CD4-positive, alpha-beta T cell treated with Interferon gamma for 1 hour (primary cell): Measurements from ENCODE around the gene ZNF337.
"Not testable (repeated sequence)": the region's sequence is repeated elsewhere in the genome, so short reads cannot be mapped to it uniquely, and the experiment has no call there.

Source experiments
- DNase-seq: peaks from one replicate; pipeline ENCODE4 v3.0.0-alpha.2; 2020

Gene ZNF337

DNA sequence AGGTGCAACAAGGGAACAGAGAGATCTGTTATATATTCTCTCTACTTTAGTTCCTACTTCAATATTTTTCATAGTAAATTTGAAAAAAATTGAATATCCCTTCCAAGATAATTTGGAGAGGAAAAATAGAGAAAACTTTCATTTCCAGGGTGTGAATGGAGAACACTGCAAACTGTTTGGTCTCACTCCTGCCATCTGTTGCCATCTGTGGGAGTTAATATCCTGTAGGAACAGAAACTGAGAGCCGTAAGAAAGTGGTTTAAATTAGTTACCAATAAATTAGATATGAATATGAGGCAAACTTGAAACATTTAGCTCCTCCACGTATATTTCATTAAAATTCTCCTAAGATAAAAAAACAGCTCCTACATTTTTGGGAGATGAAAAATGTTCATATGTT is 4.2 kb downstream of the ZNF337 start:
- no peak for DNase-seq

GRCh38 chr20:25690427-25690826 is 6.2 kb downstream of the ZNF337 start:
- no peak for DNase-seq

DNA sequence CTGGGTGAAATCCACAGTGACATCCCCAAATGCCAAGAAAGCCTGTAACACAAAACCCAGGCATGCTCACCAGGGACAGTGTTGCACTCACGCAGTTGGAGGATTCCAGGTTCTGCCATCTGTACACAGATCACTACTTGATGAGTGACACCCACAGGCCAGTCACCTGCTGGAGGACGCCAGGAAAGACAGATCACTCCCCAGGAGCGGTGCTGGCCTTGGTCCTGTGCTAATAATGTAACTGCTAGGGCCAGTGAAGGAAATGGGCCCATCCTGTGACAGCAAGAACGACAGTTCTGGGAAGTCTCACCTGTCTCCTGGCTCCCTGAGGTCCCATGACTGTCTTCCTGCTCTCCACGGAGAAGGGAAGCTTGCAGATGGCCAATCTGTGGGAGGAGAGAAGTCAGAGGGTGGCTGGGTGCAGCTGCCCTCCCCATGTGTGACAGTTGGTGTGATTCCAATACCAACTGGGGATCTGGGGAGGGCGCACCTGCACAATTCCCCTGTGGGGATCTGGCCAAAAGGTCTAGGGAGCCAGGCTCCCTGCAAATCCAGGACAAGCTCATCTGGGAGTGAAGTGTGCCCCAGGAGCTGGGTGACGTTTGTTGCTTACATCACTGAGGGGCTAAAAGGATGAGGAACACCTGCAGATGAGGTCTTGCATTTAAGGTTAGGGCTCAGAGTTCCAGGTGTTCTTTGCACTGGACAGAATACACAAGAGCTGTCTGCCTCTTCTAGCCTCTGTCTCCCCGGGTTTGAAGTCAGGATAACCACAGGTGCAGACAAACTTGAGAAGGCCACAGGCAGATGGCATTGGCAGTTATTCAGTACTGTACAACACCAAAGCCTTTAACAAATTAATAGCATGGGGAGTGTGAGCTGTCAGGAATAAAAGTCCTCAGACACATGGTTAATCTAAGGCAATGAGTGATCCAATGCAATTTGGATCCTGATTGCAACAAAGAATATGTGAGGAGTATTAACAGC is 10.3 kb downstream of the ZNF337 start:
- no peak for DNase-seq

DNA sequence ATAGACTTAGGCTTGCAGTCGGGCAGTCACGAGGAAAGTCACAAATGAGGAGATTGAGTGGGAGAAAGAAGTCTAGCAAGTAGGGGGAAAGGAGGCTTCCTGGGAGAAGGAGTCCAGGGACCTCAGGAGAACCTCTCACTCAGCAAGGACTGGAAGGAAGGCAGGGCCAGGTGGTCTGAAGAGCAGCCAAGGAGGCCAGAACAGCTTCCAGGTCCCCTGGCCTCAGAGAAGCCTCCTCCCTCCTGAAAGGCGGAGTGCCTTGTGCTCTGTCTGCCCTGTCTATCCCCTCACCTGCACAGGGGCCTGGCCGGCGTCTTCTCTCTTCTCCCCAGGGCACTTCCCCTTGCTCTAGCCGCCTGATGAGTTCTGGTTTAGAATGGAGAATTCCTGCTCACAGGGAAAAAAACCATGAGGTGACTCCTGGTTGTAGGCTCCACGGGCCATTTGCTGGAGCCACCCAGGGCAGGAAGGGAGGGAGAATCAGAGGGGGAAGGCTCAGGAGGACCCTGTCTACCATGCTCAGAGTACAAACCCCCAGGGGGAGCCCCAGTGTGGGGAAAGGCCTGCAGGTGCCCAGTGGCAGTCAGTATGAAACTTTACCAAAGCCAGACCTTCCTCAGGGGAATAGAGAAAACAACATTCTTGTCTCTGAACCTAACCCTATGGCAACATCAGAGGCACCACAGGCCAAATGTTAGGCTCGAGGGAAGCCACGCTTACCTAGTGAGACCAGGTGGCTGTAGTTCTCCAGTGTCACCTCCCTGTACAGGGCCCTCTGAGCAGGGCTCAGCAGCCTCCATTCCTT is 11.2 kb downstream of the ZNF337 start:
- no peak for DNase-seq

DNA sequence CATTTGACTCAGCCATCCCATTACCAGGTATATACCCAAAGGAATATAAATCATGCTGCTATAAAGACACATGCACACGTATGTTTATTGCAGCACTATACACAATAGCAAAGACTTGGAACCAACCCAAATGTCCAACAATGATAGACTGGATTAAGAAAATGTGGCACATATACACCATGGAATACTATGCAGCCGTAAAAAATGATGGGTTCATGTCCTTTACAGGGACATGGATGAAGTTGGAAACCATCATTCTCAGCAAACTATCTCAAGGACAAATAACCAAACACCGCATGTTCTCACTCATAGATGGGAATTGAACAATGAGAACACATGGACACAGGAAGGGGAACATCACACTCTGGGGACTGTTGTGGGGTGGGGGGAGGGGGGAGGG is 12.8 kb downstream of the ZNF337 start:
- DNase-seq = not testable (repeated sequence)

- DNase-seq = no peak
These were observed 13.6 kb downstream of the ZNF337 start for GRCh38 chr20:25683050-25683449.

DNA sequence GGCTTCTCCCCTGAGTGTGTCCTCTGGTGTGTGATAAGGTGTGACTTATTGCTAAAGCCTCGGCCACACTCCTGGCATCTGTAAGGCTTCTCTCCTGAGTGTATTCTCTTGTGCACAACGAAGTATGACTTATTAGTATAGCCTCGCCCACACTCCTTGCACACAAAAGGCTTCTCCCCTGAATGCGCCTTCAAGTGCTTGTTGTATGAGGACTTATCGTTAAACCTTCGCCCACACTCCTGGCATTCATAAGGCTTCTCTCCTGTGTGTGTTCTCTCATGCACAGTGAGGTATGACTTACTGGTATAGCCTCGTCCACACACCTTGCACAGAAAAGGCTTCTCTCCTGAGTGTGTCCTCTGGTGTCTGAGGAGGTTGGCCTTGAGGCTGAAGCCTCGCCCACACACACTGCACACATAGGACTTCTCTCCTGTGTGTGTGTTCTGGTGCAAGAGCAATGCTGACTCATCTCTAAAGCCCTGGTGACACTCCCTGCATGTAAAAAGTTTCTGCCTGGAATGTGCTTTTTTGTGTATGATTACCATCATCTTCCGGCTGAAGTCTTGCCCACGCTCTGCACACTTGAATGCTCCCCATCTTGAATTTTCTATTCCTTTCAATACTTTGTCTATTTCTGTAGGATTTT is 20.4 kb downstream of the ZNF337 start:
- no peak for DNase-seq

DNA sequence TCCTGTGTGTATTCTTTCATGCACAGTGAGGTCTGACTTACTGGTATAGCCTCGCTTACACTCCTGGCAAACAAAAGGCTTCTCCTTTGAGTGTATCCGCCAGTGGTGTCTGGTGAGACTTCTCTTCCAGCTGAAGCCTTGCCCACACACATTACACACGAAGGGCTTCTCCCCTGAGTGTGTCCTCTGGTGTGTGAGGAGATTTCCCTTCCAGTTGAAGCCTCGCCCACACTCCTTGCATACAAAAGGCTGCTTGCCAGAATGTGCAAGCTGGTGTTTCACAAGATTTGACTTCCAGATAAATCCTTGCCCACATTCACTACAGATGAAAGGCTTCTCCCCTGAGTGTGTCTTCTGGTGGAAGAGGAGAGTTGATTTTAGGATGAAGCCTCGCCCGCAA is 21.5 kb downstream of the ZNF337 start:
- no peak for DNase-seq

DNA sequence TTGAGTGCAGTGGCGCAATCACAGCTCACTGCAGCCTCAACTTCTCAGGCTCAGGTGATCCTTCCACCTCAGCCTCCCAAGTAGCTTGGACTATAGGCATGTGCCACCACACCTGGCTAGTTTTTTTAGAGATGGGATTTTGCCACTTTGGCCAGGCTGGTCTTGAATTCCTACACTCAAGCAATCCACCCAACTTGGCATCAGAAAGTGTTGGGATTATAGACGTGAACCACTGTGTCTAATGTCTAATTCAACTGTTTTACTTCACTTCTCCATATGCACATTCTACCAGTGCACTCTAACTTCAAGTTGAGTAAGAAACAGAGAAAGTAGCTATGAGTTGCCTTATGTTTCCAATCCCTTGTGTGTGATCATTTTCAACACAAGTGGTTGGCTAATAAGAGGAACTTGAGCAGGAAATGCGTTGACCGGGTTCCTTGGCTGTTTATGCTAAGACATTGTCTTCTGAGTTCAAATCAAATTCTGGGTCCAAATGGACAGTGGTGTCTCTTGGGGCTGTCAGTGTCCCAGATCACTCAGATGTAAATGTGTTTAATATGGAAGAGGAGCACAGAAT is 23.9 kb downstream of the ZNF337 start:
- DNase-seq = no peak

DNA sequence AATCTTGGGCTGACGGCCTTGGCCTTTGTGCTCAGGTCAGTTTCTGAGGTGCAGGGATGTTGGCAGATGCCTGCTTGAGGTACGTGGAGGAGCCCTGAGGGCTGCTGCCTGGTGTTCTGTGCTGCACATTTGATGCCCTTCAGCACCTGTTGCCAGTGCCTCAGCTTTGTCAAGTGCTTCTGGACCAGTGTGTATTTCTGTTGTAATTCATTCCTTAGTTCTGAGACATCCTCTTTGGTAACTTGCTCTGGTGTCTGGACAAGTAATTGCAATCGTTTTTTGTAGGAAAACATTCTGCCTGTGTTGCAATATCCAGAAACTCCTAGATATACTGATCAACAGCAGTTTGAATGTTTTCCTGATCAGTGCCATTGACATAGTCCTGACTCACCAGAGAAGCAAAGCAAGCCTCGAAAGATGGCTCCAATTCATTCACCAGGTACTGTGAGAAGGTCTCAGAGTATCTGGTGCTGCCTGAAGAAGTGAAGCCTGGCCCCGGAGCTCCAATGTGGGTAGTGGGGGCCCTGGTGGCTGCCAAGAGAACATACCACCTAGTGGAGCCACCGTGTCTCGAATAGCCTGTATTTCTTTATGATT is 26.7 kb downstream of the ZNF337 start:
- no peak for DNase-seq

- no peak for DNase-seq
These were observed 28.2 kb downstream of the ZNF337 start for GRCh38 chr20:25668446-25668845.

DNA sequence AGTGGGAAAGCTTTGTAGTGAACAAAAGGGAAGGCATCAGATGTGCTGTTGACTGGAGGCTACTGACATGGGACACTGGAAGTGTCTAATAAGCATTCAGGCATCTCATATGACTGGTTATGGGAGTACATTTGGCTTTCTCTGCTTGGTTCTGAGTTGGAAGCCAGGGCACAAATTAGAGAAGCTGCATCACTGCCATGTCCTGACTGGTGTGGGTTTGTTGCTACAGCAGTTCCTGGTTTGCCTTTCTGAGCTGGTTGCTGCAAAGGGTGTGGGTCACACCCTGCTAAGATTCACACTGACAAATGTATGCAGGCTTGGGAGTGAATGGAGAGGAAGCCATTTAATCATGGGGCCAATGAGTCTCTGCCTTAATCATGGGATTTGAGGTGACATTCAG is 36.7 kb downstream of the ZNF337 start:
- DNase-seq = no peak

DNA sequence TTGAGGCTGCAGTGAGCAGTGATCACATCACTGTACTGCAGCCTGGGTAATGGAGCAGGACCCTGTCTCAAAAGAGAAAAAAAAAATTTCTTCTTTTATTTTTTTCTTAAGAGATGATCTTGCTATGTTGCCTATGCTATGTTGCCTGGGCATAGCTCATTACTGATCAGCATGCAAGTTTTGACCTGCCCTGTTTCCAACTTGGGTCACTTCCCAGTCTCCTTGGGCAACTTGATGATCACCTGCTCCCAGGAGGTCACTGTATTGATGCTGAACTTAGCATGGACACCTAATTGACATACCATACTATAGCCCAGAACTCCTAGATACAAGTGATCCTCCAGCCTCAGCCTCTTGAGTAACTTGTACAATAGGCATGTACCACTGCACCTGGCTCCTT is 42.2 kb downstream of the ZNF337 start:
- DNase-seq = no peak

DNA sequence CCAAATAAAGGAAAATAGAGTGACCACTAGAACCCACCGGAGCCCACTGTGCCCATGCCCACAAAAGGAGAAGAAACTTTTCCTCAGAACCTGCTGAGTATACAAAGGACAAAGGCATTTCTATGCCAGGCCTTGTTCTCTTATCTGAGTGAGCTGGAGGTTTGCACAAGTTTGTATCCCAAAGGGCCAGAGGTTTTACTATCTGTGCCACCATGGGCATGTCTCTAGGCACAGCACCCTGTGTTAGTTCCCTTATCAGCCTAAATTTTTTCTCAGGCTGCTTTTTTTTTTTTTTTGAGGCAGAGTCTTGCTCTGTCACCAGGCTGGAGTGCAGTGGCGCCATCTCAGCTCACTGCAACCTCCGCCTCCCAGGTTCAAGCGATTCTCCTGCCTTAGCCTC is 43.8 kb downstream of the ZNF337 start:
- not testable (repeated sequence) for DNase-seq

DNA sequence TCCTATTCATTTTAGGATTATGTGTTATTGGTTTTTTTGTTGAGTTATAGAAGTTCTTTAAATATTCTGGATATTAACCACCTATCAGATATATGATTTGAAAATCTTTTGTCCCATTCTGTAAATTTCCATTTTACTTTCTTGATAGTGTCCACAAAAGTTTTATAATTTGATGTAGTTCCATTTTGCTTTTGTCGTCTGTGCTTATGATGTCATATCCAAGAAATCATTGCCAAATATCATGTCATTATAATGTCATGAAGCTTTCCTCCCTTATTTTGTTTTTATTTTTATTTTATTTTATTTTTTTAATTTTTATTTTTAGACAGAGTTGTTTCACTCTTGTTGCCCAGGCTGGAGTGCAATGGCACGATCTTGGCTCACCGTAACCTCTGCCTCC is 51.8 kb downstream of the ZNF337 start:
- DNase-seq = no peak

DNA sequence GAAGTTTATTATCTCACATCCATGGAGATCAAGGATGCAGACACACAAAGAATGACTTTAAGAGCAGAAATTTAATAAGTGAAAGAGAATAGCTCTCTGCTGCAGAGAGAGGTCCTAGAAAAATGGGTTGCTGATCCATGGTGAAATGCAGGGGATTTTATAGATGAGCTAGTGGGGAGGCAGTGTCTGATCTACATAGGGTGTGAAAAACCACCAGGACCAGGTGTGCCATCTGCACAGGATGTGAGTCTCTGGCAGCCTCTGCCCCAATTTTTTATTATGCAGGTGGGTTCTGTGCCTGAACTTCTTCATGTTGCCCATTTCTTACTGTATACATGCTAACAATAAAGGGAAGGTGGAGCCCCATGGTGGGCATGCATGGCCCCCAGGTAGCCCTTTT is 52.9 kb downstream of the ZNF337 start:
- DNase-seq = no peak

DNA sequence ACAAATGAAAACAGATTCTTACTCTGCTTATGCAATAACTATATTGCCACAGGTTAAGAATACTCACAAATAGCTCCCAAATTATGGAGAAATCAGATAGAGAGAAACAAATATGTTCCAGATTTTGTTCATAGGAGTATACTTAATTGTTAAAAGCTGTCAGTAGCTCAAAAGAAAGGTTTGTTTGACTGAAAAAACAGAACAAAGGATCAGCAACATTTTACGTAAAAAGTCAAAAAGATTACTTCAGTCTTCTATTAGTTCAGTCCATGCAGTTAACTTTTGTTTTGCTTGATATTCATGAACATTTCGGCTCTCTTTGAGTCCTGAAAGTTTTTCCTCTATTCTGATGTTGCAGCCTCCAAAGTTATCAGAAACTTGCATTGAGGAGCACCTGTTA is 59.4 kb downstream of the ZNF337 start:
- DNase-seq = no peak

DNA sequence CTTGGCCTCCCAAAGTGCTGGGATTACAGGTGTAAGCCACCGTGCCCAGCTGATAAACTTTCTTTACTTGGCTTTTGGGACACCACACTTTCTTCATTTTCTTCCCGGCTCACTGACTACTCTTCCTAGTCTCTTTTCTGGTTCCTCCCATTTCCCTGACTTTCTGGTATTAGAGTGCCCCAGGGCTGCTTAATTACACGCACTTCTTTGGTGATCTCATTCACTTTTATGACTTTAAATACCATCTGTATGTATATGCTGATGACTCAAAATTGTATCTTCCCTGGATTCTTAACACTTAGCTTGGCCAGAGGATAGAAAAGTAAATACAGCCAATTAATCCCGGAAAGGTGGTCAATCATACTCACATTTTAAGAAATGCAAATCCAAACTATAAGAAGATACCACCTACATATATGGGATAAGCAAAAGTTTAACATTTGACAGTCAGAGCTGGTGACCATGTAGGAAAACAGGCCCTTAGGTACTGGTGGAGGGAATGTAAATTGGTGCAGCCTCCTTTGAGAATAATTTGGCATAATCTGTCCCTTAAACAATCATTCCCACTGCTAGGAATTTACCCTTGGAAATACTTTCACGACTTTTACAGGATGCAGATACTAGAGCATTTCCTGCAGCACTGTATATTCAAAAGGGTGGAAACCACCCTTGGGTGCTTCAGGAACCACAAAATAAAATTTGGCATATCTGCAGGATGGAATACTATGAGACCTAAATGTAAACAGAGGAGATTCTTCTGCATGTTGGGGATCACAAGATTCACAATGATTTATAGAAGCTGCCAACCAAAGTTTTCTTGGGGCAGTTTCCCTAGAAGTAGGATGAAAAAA is 63.5 kb downstream of the ZNF337 start:
- DNase-seq = no peak

- not testable (repeated sequence) for DNase-seq
These were observed 66.0 kb downstream of the ZNF337 start for GRCh38 chr20:25630615-25631014.

GRCh38 chr20:25629816-25630499 is 66.7 kb downstream of the ZNF337 start:
- no peak for DNase-seq

- DNase-seq = no peak
These were observed 69.9 kb downstream of the ZNF337 start for GRCh38 chr20:25626779-25627178.
